Mucosa of gallbladder (tissue), 1 donor: Measurements from ENCODE around the gene LRRC7. TPM values are rescaled to one million over a fixed set of nuclear protein-coding genes. Genes with fewer than 3 reads are reported as not detected.

Experiments
- DNase-seq: peaks from one replicate; pipeline ENCODE4 v3.0.0-alpha.2; 2020; ENCODE audit warnings: low spot score
- total RNA-seq: library from RNA; stranded (reverse); gene quantifications from one replicate; pipeline ENCODE4 v1.2.1, GENCODE V29; 2021
- donor health status: DM: no; HTN: no; CAD: no.

Gene LRRC7
- total RNA-seq, 1 donor from 2014 or later, result 4.1 TPM

DNA sequence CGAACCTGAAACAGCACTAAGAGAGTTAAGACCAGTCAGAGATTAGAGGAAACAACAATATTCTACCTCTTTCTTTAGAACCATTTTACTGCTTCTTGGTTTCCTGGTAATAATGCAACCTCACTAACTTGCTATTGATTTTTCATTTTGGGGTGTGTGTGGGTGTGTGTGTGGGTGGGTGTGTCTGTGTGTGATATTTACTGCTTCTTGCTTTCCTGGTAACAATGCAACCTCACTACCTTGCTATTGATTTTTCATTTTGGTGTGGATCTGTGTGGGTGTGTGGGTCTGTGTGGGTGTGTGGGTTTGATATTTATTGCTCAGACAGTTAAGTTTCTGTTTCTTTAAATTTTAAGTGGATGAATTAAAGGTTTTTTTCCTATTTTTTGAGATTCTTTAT is 208.8 kb downstream of the LRRC7 start:
- peak; percentile 44 for DNase-seq

- DNase-seq, result no peak
Measured at GRCh38 chr1:69777423-69777822, 209.7 kb downstream of the LRRC7 start.

DNA sequence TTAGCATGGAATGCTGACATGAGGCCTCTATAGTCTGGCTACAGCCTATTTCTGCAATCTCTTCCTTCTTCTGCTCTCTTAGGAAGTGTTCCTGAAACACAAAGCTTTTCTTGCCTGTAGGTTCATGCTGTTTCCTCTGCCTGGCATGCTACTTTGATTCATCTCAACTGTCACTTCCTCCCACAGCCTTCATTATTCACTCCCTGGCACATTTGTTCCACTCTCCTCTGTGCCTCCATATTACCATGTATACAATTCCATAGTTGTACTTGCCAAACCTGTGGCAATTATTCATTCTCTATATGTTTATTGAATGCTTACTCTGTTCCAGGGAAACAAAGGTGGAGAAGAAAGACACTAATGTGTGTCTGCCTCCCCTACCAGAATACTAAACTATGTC is 210.2 kb downstream of the LRRC7 start:
- DNase-seq, result no peak

GRCh38 chr1:69787151-69787550 is 219.4 kb downstream of the LRRC7 start:
- no peak for DNase-seq

DNA sequence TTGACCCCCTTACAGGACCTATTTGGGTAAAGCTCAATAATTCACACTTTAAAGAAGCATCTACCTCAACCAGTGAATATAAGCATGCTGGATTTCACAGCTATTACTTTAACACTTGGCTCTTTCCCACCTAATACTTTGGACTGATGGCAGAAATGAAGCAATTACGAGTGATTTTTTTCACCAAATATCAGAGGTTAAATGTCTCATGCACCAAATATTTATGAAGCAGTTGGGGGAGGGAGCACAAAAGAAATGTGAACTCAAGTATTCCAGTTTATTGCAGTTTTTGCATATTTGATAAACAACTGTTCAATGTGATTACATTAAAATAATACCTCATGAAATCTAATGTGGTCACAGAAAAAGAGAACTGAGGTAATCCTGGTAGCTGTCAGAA is 223.6 kb downstream of the LRRC7 start:
- no peak for DNase-seq

GRCh38 chr1:69794831-69795230 is 227.1 kb downstream of the LRRC7 start:
- no peak for DNase-seq

- DNase-seq, result no peak
Measured at GRCh38 chr1:69814926-69815325, 247.2 kb downstream of the LRRC7 start.

DNA sequence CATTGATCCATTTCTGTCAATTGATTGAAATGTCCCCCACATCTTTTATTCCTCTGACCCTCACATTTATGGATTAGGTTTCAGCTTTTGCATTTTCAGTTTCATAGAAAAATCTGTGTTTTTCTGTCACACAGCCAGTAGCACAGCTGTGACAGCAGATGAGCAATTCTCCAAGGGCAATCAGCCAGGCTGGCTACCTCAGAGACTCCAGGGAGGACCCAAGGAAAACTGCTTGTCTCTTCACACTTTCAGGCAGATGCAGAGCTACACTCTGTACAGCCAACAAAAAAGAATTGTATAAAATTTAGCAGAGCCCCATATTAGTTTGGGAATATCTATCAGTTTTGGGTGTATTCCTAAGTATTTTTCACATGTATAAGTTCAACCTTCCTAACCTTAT is 257.2 kb downstream of the LRRC7 start:
- DNase-seq, result no peak

GRCh38 chr1:69827732-69828131 is 260.0 kb downstream of the LRRC7 start:
- DNase-seq, result no peak

DNA sequence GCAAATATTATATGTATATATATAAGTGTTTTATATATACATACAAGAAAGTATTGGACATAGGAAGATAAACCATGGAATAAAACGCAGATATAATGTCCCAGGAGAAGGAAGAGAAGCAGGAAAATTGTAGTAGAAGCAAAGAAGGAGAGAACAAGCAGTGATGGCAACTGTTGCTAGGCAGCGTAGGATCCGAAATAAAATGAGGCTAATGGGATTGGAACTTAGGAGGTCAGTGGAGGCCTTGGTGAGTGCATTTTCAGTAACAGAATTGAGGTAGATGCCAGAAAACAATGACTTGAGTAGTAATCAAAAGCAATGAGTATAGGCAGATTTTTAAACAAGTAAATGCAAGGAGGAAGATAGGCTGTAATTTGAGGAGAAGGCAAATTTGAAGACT is 265.8 kb downstream of the LRRC7 start:
- no peak for DNase-seq

- no peak for DNase-seq
Measured at GRCh38 chr1:69834336-69834735, 266.6 kb downstream of the LRRC7 start.

DNA sequence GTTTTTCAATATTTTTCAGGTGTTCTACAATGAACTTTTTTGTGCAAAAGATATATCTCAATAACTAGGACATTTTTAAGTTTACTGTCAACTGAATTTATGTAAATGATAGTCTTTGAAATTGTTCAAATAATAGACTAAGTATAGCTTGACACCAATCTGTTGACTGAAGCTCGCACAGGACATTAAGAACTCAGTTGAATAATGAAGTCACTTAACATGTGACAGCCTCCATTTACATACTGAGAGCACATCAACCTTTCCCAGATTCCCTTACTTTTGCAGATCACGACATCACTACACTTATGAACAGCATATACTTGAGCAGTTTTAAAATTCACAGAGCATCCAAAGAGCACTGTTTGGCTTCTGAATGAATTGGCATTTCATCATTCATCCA is 268.2 kb downstream of the LRRC7 start:
- no peak for DNase-seq

- no peak for DNase-seq
Measured at GRCh38 chr1:69836971-69837636, 269.4 kb downstream of the LRRC7 start.

DNA sequence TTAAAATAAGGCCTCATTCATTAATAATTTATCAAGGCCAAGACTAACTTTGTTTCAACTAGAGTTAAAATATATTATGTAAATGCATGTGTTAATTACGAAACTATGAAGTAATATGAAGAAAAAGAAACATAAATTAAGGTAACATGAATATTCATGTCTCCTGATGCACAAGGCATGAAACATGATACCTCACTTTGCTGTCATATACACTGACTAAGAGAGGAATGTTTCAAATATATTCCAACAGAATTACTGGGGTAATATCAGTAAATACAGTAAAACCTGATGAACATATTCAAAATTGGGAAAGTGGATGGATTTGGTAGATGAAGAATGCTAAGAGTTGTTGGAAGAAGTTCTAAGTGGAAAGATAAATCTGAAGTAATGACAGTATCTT is 274.6 kb downstream of the LRRC7 start:
- DNase-seq, result no peak

DNA sequence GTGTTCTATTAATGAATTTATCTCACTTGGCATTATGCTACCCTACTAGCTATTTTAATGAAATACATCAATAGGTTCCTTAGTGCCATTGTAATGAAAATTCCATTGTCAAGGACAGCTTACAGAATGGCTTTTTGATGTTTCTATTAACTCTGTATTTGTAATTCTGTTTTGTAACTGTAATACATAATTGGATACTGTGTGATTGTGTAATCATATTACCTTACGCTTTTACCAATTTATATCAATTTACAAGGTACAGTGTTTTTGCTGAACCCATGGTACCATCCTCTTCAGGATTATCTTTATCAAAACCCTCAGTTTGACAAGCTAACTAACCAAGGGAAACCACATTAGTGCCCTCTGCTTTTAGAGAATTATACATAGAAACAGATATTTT is 277.9 kb downstream of the LRRC7 start:
- DNase-seq, result no peak

DNA sequence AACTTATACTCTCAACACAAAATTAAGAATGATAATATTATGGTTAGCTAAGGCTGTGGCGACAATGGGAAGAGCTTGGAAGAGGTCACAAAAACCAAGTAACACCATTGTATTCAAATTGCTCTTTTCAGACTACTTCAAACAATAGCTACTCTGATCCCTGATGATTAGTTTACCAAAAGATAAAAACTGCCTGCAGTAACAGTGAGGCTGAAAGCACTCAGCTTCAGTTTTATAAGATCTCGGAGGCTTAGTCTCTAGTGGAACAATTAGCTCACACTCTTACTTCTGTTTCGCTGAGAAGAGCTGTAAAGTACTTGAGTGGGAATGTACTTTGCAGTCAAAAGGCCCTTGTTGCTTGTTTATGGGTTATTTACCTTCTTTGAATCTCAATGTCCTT is 278.5 kb downstream of the LRRC7 start:
- no peak for DNase-seq

DNA sequence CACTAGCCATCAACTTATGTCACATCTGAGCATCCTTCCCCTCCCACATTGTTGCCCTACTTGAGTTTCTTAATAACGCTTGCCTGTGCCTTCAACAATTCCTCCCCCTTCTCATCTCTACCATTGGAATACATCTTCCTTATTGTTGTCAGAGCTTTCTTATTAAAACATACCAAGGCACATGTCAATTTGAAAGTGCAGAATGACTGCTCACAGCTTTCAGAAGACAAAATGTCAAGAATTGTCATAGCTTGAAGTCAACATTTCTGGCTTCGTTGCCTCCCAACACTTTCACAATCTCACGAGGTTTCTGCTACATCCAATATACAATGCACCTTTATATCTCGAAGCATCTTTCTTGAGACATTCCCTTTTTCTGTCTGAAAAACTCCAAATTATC is 279.9 kb downstream of the LRRC7 start:
- no peak for DNase-seq

DNA sequence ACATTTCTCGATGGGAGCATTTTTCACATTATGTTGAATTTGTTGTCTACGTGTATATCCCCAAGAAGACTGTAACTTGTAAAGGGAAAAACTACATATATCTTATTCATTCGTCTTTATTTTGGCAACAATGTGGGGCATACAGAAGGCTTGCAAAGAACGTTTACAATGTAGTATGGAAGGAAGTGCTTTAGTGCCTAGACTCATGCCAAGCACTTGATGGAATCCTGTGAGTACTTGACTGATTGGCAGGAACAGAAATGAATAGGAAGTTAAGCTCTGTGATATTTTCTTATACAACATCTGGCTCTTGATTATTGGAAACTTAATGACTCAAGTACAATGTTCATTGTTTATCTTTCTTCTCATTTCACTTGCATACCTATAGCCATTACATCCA is 284.4 kb downstream of the LRRC7 start:
- DNase-seq, result no peak

- no peak for DNase-seq
Measured at GRCh38 chr1:69852706-69853105, 285.0 kb downstream of the LRRC7 start.

GRCh38 chr1:69858534-69858933 is 290.8 kb downstream of the LRRC7 start:
- no peak for DNase-seq

- DNase-seq, result no peak
Measured at GRCh38 chr1:69861641-69862040, 293.9 kb downstream of the LRRC7 start.

DNA sequence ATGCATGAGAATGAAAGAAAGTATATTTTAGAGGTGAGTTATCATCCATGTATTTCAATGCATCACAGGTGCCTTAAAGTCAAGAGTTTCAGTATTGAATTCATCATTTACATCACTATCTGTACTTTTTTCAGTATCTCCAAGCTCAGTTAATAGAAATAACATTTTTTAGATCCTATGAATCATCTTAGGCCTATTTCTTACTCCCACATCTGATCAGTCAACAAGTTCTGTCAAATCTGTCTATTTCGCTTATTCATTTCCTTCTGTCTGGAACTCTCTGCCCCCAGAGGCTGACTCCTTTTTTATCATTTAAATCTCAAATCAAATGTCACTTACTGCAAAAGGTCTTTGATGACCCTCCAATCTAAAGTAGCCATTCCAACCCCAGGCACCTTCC is 295.2 kb downstream of the LRRC7 start:
- DNase-seq, result no peak

- DNase-seq, result no peak
Measured at GRCh38 chr1:69863704-69864103, 296.0 kb downstream of the LRRC7 start.

DNA sequence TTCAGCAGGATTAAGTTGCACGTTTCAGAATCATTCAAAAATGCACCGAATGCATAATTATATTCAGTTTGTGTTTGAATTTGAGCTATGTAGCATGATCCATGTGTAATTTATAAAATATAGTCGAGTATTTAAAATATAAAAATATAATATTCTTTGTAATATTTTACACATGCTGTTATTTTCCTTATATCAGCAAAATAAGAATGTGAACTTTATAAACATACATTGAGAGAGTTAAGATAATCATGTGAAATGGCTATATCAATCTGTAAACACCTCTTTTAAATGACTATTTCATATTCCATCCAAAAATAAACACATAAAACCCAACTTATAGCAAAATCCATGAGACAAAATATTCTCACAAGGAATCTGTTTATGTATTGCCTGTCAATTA is 303.7 kb downstream of the LRRC7 start:
- no peak for DNase-seq
